A549 treated with AZD9567 at 1 μM for 4 hours (cell line): Measurements from ENCODE around the gene BCAR3. TPM values are rescaled to one million over a fixed set of nuclear protein-coding genes. Genes with fewer than 3 reads are reported as not detected.

Experiments used
- total RNA-seq: library from RNA; stranded (reverse); fragments of 200-300 nt; extraction: Qiagen RNA extraction; gene quantifications from 5 replicates; pipeline ENCODE4 v1.2.3, GENCODE V29; 2022; ENCODE audit not compliant: insufficient read depth

BCAR3 gene
- total RNA-seq = 60.9 to 77.1 TPM (median 71.4 TPM) in 5 replicates

GRCh38 chr1:93681101-93681988 lies at the start of gene BCAR3:
BCAR3 (minus strand) TSS chr1:93681837; CDS start chr1:93674930, 6,907 bp downstream.

Other genes starting within 250 kb of the BCAR3 start
- 16.0 to 25.5 TPM (median 23.4 TPM) in 5 replicates for gene FNBP1L, start 233.7 kb downstream of the BCAR3 start, total RNA-seq
- 36.0 to 50.6 TPM (median 38.5 TPM) in 5 replicates for gene DNTTIP2, start 197.4 kb upstream of the BCAR3 start, total RNA-seq
- 88.9 to 109 TPM (median 95.6 TPM) in 5 replicates for gene GCLM, start 227.6 kb upstream of the BCAR3 start, total RNA-seq